HG02610 (cell line): ENCODE measurements around the gene TOM1L2.
"Not testable (repeated sequence)": the region's sequence is repeated elsewhere in the genome, so short reads cannot be mapped to it uniquely, and the experiment has no call there.

ENCODE experiments used
- ATAC-seq: cut with Tn5 transposase; IDR thresholded peaks from one replicate; pipeline ENCODE4 v1.9.1; 2021; ENCODE audit warnings: mild to moderate bottlenecking, moderate library complexity; ENCODE audit not compliant: unreplicated experiment

The TOM1L2 gene

GRCh38 chr17:17926036-17926435, 46.2 kb downstream of the TOM1L2 start:
- no peak for ATAC-seq

GRCh38 chr17:17924857-17925250, 47.3 kb downstream of the TOM1L2 start:
- ATAC-seq, result no peak

DNA sequence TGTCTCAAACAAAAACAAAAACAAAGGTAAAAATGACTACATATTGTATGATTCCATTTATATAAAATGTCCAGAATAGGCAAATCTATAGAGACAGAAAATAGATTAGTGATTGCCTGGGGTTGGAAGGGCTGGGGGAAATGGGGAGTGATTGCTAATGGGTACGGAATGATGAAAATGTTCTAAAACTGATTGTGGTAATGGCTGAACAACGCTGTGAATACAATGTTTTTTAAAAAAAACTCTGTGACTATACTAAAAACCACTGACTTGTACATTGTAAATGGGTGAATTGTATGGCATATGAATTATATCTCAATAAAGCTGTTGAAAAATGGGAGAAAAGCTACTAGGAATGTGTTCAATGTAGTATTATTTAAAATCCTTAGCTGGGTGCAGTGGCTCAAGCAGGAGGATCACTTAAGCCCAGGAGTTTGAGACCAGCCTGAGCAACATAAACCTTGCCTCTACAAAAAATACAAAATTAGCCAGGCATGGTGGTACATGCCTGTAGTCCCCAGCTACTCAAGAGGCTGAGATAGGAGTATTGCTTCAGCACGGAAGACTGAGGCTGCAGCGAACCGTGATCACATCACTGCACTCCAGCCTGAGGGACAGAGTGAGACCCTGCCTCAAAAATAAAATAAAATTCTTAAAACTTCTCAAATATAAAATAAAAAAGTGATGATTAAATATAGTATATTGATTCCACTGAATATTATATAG, 47.9 kb downstream of the TOM1L2 start:
- ATAC-seq, result no peak

- no peak for ATAC-seq
Measured at GRCh38 chr17:17922070-17922614, 50.1 kb downstream of the TOM1L2 start.

- no peak for ATAC-seq
Measured at GRCh38 chr17:17921192-17922069, 50.8 kb downstream of the TOM1L2 start.

- ATAC-seq, result no peak
Measured at GRCh38 chr17:17919169-17920107, 52.8 kb downstream of the TOM1L2 start.

DNA sequence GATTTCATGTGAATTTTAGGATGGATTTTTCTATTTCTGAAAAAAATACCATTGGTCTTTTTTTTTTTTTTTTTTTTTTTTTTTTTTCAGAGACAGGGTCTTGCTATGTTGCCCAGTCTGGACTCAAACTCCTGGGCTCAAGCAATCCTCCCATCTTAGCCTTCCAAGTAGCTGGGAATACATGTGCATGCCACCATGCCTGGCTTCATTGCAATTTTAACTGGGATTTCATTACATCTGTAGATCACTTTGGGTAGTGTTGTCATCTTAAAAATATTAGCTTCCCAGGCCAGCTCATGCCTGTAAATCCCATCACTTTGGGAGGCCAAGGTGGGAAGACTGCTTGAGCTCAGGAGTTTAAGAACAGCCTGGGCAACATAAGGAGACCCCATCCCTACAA, 54.8 kb downstream of the TOM1L2 start:
- ATAC-seq, result no peak

DNA sequence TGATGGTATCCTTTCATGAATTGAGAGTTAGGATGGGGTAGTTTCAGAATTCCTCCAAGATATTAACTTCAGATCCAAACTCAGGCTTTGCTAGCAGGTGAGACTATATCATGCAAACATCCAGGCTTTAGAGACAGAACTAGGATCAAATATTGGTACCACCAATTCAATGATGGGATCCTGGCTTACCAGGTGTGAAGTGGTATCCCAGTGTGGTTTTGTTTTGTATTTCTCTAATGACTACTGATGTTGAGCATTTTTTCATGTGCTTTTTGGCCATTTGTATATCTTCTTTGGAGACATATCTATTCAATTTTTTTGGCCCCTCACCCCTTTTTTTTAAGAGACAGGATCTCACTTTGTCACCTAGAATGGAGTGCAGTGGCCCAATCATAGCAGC, 57.0 kb downstream of the TOM1L2 start:
- ATAC-seq, result no peak

DNA sequence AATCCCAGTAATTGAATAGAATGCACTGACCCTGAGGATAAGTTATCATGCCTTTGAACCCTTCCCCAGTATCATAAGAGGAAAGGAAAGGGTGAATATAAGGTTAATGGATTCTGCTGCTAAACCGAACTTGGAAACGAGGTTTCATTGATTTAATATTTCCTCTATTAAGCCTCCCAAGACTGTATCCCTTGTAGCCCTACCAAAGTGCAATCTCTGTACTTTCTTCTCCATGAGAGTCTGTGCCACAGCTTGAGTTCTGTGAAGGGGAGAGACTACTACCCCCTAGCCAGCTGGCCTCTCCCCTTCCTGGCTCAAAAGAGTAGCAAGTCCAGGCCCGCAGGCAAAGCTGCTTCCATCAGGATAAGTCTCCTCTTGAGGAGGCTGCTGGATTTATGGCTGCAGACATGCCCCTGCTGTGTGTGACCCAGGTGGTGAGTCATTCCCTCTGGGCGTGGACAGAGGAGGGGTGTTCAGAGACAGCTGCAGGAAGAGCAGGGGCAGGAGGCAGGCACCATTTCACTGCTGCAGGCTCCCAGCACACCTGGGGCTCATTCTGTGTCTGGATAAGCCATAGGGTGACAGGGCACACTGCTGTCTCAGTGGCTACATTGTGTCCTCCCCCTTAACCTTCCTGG, 58.4 kb downstream of the TOM1L2 start:
- ATAC-seq, result peak; percentile 70

- not testable (repeated sequence) for ATAC-seq
Measured at GRCh38 chr17:17912336-17912735, 59.9 kb downstream of the TOM1L2 start.

- ATAC-seq, result no peak
Measured at GRCh38 chr17:17911001-17911613, 61.1 kb downstream of the TOM1L2 start.

- ATAC-seq, result no peak
Measured at GRCh38 chr17:17910060-17910459, 62.1 kb downstream of the TOM1L2 start.

GRCh38 chr17:17909078-17909477, 63.1 kb downstream of the TOM1L2 start:
- ATAC-seq, result no peak

GRCh38 chr17:17907469-17907868, 64.7 kb downstream of the TOM1L2 start:
- ATAC-seq, result no peak

GRCh38 chr17:17906418-17907215, 65.6 kb downstream of the TOM1L2 start:
- ATAC-seq, result no peak

GRCh38 chr17:17905036-17905320, 67.2 kb downstream of the TOM1L2 start:
- no peak for ATAC-seq

GRCh38 chr17:17904166-17905035, 67.8 kb downstream of the TOM1L2 start:
- no peak for ATAC-seq

DNA sequence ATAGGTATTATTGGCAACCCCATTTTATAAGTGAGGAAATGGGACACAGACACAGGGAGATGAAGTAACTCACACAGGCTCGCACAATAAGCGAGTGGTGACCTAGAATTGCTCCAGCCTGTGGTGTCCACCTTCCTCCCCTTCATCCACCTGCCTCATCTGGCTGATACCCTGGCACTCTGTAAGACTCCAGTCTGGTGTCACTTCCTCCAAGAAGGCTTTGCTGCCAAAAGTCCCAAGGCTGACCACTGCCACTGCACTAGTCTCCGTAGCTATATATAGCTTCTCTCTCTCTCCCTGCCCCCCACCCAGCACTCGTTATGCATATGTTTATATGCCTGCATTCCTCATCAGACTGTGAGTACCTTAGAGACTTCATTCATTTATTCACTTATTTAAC, 69.3 kb downstream of the TOM1L2 start:
- ATAC-seq, result no peak
